ENCODE data around the gene SLMAP. TPM values are rescaled to one million over a fixed set of nuclear protein-coding genes. Genes with fewer than 3 reads are reported as not detected.

SLMAP gene
- total RNA-seq, 1 donor from 2014 or later: 71.4 TPM

- FAIRE-seq: no peak
- no peaks in the 10 kb centered on the region for H3K36me3 Mint-ChIP-seq (ENCODE audit: low read depth, unreplicated experiment)
These were observed 92.1 kb downstream of the SLMAP start for GRCh38 chr3:57848177-57848738.

GRCh38 chr3:57851304-57851703, 95.2 kb downstream of the SLMAP start:
- TF ChIP-seq CTCF (IDR thresholded peaks at IDR 0.05; ENCODE audit: insufficient read depth, low read depth, low read length) (no peak), EZH2 (IDR thresholded peaks at IDR 0.05; ENCODE audit: insufficient read depth, low read length) (no peak)
- H3K4me1 Mint-ChIP-seq (ENCODE audit: low read depth, unreplicated experiment): peaks cover 2% of the 10 kb centered on the region

More at GRCh38 chr3:57848177-57848738, 92.1 kb downstream of the SLMAP start:
- DNase-seq (ENCODE audit: low read depth): no peak
- Histone ChIP-seq H3K27me3 (ENCODE audit: insufficient read depth, low read length) (no peaks in the 10 kb centered on the region), H3K79me2 (ENCODE audit: insufficient read depth, low read length) (no peaks in the 10 kb centered on the region), H3K27ac (ENCODE audit: low read depth, low read length) (no peak overlapping the region), H2AFZ (ENCODE audit: low read depth, low read length) (no peak overlapping the region), H3K9me3 (ENCODE audit: insufficient read depth, low read depth, low read length) (no peaks in the 10 kb centered on the region), H4K20me1 (ENCODE audit: insufficient read depth, low read length) (peaks cover 3% of the 10 kb centered on the region), H3K4me2 (ENCODE audit: low read length) (no peak overlapping the region), H3K4me3 (ENCODE audit: insufficient read depth, low read depth, low read length) (no peak overlapping the region), H3K4me1 (ENCODE audit: insufficient read depth, low read length) (no peaks in the 10 kb centered on the region), H3K36me3 (ENCODE audit: insufficient read depth, low read length) (no peaks in the 10 kb centered on the region), H3K9ac (ENCODE audit: low read length) (no peak overlapping the region)
- H3K4me3 Mint-ChIP-seq (ENCODE audit: unreplicated experiment): no peak overlapping the region
- H3K27ac Mint-ChIP-seq (ENCODE audit: unreplicated experiment): no peak overlapping the region
- H3K4me1 Mint-ChIP-seq (ENCODE audit: low read depth, unreplicated experiment): no peaks in the 10 kb centered on the region
- no peaks in the 10 kb centered on the region for H3K9me3 Mint-ChIP-seq (ENCODE audit: unreplicated experiment)
- H3K27me3 Mint-ChIP-seq (ENCODE audit: low read depth, unreplicated experiment): no peaks in the 10 kb centered on the region
- TF ChIP-seq EZH2 (IDR thresholded peaks at IDR 0.05; ENCODE audit: insufficient read depth, low read length) (no peak), CTCF (IDR thresholded peaks at IDR 0.05; ENCODE audit: insufficient read depth, low read depth, low read length) (no peak)

GRCh38 chr3:57852896-57853295, 96.8 kb downstream of the SLMAP start:
- Histone ChIP-seq H3K4me3 (ENCODE audit: insufficient read depth, low read depth, low read length) (no peak overlapping the region), H3K36me3 (ENCODE audit: insufficient read depth, low read length) (peaks cover 3% of the 10 kb centered on the region), H3K27me3 (ENCODE audit: insufficient read depth, low read length) (no peaks in the 10 kb centered on the region), H3K4me1 (ENCODE audit: insufficient read depth, low read length) (no peaks in the 10 kb centered on the region), H3K27ac (ENCODE audit: low read depth, low read length) (no peak overlapping the region), H3K79me2 (ENCODE audit: insufficient read depth, low read length) (no peaks in the 10 kb centered on the region), H3K9ac (ENCODE audit: low read length) (no peak overlapping the region), H3K9me3 (ENCODE audit: insufficient read depth, low read depth, low read length) (no peaks in the 10 kb centered on the region), H3K4me2 (ENCODE audit: low read length) (no peak overlapping the region), H4K20me1 (ENCODE audit: insufficient read depth, low read length) (peaks cover 5% of the 10 kb centered on the region), H2AFZ (ENCODE audit: low read depth, low read length) (no peak overlapping the region)
- DNase-seq (ENCODE audit: low read depth) (peak; percentile 24), FAIRE-seq (peak; percentile 88)
- H3K4me3 Mint-ChIP-seq (ENCODE audit: unreplicated experiment): no peak overlapping the region
- peak overlapping the region; percentile 37 for H3K27ac Mint-ChIP-seq (ENCODE audit: unreplicated experiment)
- peaks cover 2% of the 10 kb centered on the region for H3K4me1 Mint-ChIP-seq (ENCODE audit: low read depth, unreplicated experiment)
- no peaks in the 10 kb centered on the region for H3K27me3 Mint-ChIP-seq (ENCODE audit: low read depth, unreplicated experiment)
- no peaks in the 10 kb centered on the region for H3K9me3 Mint-ChIP-seq (ENCODE audit: unreplicated experiment)
- TF ChIP-seq EZH2 (IDR thresholded peaks at IDR 0.05; ENCODE audit: insufficient read depth, low read length) (no peak), CTCF (IDR thresholded peaks at IDR 0.05; ENCODE audit: insufficient read depth, low read depth, low read length) (peak; percentile 28)
- H3K36me3 Mint-ChIP-seq (ENCODE audit: low read depth, unreplicated experiment): no peaks in the 10 kb centered on the region

More at GRCh38 chr3:57851304-57851703, 95.2 kb downstream of the SLMAP start:
- no peak for DNase-seq (ENCODE audit: low read depth)
- H4K20me1 ChIP-seq (ENCODE audit: insufficient read depth, low read length): peaks cover 5% of the 10 kb centered on the region
- H3K27ac ChIP-seq (ENCODE audit: low read depth, low read length): no peak overlapping the region
- Mint-ChIP-seq H3K27me3 (ENCODE audit: low read depth, unreplicated experiment) (no peaks in the 10 kb centered on the region), H3K36me3 (ENCODE audit: low read depth, unreplicated experiment) (no peaks in the 10 kb centered on the region), H3K9me3 (ENCODE audit: unreplicated experiment) (no peaks in the 10 kb centered on the region), H3K27ac (ENCODE audit: unreplicated experiment) (no peak overlapping the region), H3K4me3 (ENCODE audit: unreplicated experiment) (no peak overlapping the region)
- no peak overlapping the region for H3K4me3 ChIP-seq (ENCODE audit: insufficient read depth, low read depth, low read length)
- H3K9ac ChIP-seq (ENCODE audit: low read length): no peak overlapping the region
- H3K4me2 ChIP-seq (ENCODE audit: low read length): no peak overlapping the region
- H3K79me2 ChIP-seq (ENCODE audit: insufficient read depth, low read length): no peaks in the 10 kb centered on the region
- FAIRE-seq: no peak
- H3K4me1 ChIP-seq (ENCODE audit: insufficient read depth, low read length): no peaks in the 10 kb centered on the region
- no peaks in the 10 kb centered on the region for H3K9me3 ChIP-seq (ENCODE audit: insufficient read depth, low read depth, low read length)
- no peaks in the 10 kb centered on the region for H3K36me3 ChIP-seq (ENCODE audit: insufficient read depth, low read length)
- H3K27me3 ChIP-seq (ENCODE audit: insufficient read depth, low read length): no peaks in the 10 kb centered on the region
- no peak overlapping the region for H2AFZ ChIP-seq (ENCODE audit: low read depth, low read length)
